Glomerular visceral epithelial cell (primary cell): ENCODE data around the gene NME1.
"Not testable (repeated sequence)": the region's sequence is repeated elsewhere in the genome, so short reads cannot be mapped to it uniquely, and the experiment has no call there.

ENCODE experiments used
- DNase-seq: peaks from one replicate; pipeline ENCODE4 v3.0.0-alpha.2; 2016; ENCODE audit errors: extremely low spot score

NME1 gene

DNA sequence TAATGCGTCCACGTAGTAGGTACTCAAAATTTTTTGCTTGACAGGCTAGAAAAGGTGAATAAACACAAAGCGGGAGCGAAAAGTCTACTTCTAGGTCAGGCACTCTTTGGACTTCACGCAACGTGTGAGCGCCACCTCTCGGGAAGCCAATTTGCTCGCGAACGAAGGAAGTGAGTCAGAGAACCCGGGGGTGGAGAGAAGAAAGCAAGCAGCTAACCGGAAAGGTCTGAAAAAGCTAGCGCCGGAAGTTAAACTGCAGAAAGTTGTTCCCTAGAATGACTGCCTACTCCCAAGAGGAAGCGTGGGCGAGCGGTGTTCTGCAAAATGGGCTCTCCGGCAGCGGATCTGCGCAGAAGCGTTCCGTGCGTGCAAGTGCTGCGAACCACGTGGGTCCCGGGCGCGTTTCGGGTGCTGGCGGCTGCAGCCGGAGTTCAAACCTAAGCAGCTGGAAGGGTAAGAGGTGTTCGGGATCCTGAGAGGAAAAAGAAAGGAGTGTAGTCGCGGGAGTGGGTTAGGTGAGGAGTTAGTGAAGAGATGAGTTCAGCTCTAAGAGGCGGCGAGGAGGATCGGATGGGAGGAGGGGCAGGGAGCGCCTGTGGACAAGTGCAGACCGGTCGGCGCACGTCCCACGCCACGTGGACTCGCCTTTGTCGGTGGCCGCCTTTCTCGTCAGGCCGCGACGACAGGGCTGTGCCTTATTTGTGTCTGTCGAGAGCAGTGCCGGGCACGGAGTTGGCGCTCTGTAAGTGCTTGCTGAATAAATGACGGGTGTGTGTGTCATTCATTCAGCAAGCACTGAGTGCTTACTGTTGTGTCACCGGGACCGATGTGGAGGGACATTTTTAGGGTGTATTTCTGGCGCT is at the start of gene NME1:
NME1 (plus strand) TSS at position 350 of the 863 bp plus-strand sequence. CDS start 2,096 bp downstream, outside the sequence.
- DNase-seq = peak; percentile 99

- no peak for DNase-seq
These were observed 45.6 kb upstream of the NME1 start for GRCh38 chr17:51107778-51108177.

DNA sequence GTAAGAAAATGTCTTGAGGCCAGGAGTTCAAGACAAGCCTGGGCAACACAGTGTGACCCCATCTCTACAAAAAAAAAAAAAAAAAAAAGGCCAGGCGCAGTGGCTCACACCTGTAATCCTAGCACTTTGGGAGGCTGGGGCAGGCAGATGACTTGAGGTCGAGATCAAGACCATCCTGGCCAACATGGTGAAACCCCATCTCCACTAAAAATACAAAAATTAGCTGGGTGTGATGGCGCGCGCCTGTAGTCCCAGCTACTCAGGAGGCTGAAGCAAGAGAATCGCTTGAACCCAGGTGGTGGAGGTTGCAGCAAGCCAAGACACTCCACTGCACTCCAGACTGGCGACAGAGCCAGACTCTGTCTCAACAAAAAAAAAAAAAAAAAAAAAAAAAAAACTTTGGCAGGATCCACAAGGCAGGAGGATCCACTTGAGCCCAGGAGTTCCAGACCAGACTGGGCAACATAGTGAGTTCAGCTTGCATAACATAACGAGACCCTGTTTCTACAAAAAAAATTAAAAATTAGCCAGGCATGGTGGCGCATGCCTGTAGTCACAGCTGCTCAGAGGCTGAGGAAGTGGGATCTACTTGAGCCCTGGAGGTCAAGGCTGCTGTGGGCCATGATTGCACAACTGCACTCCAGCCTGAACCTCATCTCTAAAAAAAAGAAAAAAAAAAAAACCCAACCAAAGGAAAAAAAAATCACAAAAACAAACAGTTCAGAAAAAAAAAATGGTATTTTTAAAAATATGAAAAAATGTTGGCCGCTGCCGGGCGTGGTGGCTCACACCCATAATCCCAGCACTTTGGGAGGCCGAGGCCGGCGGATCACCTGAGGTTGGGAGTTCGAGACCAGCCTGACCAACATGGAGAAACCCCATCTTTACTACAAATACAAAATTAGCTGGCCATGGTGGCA is 40.8 kb upstream of the NME1 start:
- DNase-seq = peak; percentile 80

DNA sequence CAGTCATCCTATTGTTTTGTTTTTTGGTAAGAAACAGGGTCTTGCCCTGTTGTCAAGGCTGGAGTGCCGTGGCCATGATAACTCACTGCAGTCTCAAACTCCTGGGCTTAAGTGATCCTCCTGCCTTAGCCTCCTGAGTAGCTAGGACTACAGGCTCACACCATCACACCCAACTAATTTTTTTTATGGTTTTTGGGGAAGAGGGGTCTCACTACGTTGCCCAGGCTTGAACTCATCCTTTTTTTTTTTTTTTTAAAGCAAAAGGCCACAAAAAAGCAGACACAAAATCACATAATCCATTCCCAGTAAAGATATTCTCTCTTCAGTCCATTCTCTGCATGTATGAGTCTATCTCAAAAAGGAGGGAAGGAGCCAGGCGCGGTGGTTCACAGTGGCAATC is 38.2 kb upstream of the NME1 start:
- DNase-seq = no peak

DNA sequence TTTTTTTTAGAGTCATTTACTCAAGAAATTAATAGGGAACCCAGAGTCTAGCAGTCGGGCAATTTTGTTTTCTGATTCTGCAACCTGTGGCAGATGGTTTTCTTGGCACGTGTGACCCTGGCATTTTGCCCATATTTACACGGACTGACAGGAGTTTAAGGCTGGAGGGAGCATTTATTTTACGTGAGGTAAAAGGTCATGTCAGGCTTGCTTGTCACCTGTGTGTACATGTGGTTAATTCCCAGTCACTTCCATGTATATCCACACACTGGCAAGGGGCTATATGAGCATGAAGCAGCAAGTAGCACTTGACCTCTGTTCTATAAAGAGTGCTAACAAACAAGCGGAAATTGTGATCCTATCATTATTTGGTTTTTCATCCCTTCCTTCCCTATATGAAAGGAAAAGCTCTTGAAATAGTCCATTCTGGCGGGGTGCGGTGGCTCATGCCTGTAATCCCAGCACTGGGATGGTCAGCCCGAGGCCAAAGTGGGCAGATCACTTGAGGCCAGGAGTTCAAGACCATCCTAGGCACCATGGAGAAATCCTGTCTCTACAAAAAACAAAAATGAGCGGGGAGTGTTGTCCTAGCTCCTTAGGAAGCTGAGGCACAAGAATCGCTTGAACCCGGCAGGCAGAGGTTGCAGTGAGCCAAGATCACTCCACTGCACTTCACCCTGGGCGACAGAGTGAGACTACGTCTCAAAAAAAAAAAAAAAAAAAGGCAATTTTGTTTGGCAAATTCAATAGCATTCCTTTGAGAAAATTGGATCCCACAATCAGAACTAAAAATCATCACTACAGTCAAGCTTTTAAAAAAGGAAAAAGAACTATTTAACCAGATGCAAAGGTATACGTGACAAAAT is 34.8 kb upstream of the NME1 start:
- no peak for DNase-seq

GRCh38 chr17:51119415-51120356 is 33.7 kb upstream of the NME1 start:
- peak; percentile 37 for DNase-seq

GRCh38 chr17:51120357-51120738 is 33.0 kb upstream of the NME1 start:
- peak; percentile 46 for DNase-seq

- DNase-seq = peak; percentile 98
These were observed 32.4 kb upstream of the NME1 start, which contains the start of gene SPAG9 for GRCh38 chr17:51120739-51121619. Gene SPAG9, minus strand, starts transcription at chr17:51120868. Its CDS starts 212 bp downstream, at chr17:51120656.

DNA sequence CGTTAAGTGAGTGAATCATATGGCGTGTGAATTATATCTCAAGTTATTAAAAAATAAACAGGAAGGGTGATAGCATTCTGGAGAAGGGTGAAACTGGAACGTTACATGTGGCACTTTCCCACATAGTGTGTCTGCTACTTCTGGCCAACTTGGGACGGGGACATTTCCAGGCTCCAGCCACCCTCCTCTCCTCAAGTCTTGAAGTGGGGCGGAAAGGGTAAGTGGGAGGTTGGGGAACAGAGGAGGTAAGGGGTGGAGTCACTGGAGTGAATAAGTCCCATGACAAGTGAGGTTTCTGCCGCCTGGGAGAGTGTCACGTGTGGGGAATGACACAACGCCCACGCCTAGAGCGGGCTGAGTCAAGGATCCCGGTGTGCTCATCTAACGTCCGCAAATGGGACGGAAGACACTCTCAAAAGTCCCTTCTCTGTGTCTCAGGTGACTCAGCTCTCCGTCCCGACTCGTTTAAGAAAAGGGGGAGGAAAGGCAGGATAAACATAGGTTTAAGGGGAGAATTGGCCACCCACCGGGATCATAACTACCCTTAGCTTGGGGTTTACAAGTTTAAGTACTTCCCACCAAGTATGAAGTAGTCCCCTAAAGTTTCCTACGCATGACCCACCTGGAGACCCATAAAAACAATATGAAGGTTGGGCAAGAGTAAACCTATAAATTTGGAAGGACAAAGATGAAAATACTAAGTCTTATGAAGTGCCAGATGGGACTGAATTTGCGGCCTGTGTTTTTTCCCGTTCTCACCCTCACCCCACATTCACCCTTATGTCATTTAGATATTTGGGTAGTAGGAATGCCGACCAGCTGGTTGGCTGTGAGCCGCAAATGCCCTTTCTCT is 31.5 kb upstream of the NME1 start:
- peak; percentile 96 for DNase-seq

- not testable (repeated sequence) for DNase-seq
These were observed 30.8 kb upstream of the NME1 start for GRCh38 chr17:51122473-51123115.

DNA sequence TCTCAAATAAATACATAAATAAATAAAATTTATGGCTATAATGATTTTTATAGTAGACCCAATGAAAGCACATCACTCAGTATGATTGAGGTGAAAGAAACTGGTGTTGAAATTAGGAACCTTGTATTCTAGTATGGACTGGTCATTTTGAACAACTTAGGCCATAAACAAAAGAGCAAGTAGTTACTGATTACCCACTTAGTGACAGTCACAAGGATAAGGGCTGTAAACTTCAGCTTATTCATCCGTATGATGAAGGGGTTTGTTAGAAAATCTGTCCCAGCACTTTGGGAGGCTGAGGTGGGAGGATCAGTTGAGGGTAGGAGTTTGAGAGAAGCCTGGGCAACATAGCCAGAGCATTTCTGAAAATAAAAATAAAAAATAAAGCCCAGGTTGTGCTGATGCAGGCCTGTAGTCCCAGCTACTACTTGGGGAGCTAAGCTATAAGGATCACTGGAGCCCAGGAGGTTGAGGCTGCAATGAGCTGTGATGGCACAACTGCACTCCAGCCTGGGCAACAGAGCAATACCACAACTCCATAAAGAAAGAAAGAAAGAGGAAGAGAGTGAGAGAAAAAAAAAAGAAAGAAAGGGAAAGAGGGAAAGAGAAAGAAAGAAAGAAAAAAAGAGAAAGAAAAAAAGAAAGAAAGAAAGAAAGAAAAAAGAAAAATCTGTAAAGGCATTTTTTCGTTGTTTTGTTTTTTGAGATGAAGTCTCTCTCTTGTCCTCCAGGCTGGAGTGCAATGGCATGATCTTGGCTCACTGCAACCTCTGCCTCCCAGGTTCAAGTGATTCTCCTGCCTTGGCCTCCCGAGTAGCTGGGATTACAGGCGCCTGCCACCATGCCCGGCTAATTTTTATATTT is 28.5 kb upstream of the NME1 start:
- DNase-seq = no peak

DNA sequence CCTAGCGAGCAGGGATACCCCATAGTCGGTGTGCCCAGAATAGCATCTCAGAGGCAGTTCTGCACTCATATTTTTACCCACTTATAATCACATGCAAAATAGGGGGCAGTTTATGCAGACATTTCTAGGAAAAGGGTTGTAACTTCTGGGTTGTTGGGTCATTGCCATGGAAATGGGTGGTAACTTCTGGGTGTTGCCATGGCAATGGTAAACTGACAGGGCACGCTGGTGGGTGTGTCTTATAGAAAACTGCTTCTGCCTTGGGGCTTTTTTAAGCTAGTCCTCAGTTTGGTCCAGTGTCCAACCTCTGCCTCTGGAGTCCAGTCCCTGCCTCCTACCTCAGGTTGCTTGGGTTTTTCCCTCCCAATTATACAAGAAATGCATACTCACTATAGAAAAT is 25.3 kb upstream of the NME1 start:
- no peak for DNase-seq

GRCh38 chr17:51132964-51133319 is 20.4 kb upstream of the NME1 start:
- DNase-seq = peak; percentile 18

DNA sequence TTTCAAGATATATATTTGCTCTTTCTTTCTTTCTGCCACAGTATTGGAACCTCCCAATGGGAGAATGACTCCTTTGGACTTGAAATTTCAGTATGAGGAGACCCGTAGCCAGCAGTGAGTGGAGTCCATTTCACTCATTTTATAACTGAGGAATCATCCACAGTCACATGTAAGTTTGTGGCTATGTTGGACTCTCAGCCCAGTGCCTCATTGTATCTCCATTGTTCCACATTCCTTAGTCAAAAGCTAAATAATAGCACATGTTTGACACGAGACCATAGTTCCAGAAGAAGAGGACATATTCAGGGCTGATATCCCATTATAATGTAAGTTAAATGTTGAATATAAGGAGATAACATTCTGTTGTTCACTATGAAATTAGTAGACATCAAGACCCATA is 20.0 kb upstream of the NME1 start:
- no peak for DNase-seq

DNA sequence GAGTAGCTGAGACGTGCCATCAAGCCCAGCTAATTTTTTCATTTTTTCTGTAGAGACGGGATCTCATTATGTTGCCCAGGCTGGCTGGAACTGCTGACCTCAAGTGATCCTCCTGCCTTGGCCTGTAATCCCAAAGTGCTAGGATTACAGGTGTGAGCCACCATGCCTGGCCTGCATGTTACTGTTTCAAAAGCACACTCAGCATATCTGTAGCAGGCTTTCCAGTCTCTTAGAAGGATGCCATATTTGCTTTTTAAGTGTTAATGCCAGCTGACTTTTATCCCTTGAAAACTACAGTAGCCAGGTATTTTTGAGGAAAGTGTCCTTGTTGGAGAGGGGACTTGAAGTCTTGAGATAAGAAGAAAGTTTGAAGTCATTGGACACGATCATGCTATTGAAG is 17.4 kb upstream of the NME1 start:
- no peak for DNase-seq

- no peak for DNase-seq
These were observed 10.8 kb upstream of the NME1 start for GRCh38 chr17:51142597-51142996.
